Measurements from ENCODE around the gene CCIN.
"Not testable (repeated sequence)": the region's sequence is repeated elsewhere in the genome, so short reads cannot be mapped to it uniquely, and the experiment has no call there.

DNA sequence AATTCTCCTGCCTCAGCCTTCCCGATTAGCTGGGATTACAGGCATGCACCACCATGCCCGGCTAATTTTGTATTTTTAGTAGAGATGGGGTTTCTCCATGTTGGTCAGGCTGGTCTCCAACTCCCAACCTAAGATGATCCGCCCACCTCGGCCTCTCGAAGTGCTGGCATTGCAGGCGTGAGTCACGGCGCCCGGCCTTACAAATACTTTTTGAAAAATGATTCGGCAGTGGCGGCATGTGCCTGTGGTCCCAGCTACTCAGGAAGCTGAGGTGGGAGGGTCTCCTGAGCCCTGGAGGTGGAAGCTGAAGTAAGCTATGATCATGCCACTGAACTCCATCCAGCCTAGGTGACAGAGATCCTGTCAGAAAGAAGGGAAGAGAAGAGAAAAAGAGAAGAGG lies 9.1 kb upstream of the CCIN start:
- TF ChIP-seq EZH2 (IDR thresholded peaks at IDR 0.05; ENCODE audit: insufficient read depth, poor library complexity, severe bottlenecking); EZH2phosphoT487 (IDR thresholded peaks at IDR 0.05; ENCODE audit: insufficient read depth, low read depth): not testable (repeated sequence)

All from GM23248 (cell line).